Right hindlimb (tissue), 1 donor: ENCODE measurements around the gene CLPTM1L.

Experiments used
- DNase-seq: peaks from one replicate; pipeline ENCODE4 v3.0.0-alpha.2; 2018

The CLPTM1L gene

GRCh38 chr5:1270933-1271914 lies 73.7 kb downstream of the CLPTM1L start:
- DNase-seq, result no peak

DNA sequence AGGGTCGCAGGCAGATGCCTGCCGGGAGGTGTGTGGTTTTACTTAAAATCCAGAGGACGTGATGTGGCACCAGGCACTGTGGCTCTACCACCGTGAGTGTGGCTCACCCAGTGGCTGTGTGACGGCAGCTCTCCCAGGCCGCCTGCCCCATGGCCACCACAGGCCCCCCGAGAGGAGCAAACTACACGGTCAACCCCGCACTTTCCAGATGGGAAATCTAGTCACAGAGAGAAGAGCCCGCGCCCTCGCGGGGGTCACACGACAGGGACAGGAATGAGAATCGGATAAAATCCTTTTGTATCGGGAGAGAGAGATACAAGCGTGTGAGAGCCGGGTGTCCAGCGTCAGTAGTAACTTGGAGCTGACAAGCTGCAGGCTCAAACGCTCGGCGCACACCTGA lies 74.5 kb downstream of the CLPTM1L start:
- DNase-seq, result no peak

DNA sequence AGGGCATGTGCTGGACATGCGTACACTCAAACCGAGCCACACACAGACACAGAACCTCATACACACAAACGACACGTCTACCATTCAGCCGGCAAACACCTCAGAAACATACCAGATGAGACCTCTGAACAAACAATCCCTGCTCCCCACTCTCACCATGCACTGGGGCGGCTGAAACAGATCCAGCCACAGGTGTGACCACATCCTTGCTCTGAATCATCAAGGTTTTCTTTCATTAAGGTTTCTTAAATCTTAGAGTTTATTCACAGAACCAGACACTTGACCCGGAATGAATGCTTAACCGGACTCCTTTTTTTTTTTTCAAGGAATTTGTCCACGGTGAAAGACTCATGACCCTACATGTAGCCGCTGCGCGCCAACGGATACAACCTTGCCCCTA lies 76.2 kb downstream of the CLPTM1L start:
- DNase-seq, result no peak

- DNase-seq, result no peak
Observed at GRCh38 chr5:1268056-1268455, 76.8 kb downstream of the CLPTM1L start.
